ENCODE data around the gene LGALS3. TPM values are rescaled to one million over a fixed set of nuclear protein-coding genes. Genes with fewer than 3 reads are reported as not detected.
A peak's percentile ranks its signal among the peaks of the same experiment; 100 is the strongest.

Gene LGALS3
- total and polyA plus RNA-seq, 11 donors = 143 to 372 (median 205) TPM

- no peaks in the 10 kb centered on the region for H3K27me3 ChIP-seq
- TF ChIP-seq POLR2A (IDR thresholded peaks at IDR 0.05) (no peak), CTCF (IDR thresholded peaks at IDR 0.05) (no peak)
- DNase-seq = no peak
- H3K36me3 ChIP-seq = no peaks in the 10 kb centered on the region
- H3K27ac ChIP-seq = no peak overlapping the region
- WGBS, 4 donors = 91 to 93% (median 92%) methylated on average over 9 of the region's 9 CpGs
- no peak overlapping the region for H3K4me3 ChIP-seq
- H3K9me3 ChIP-seq = no peaks in the 10 kb centered on the region
- no peak for ATAC-seq
- intact Hi-C loops (cut with DNase I) = no loop called here
- peaks cover 0 to 15% (median 0%) of the 10 kb centered on the region in 12 donors for H3K4me1 ChIP-seq
Observed at GRCh38 chr14:55086938-55087337, 42.1 kb upstream of the LGALS3 start.

GRCh38 chr14:55088356-55088755 lies 40.7 kb upstream of the LGALS3 start:
- Histone ChIP-seq H3K9me3 (no peaks in the 10 kb centered on the region), H3K27me3 (no peaks in the 10 kb centered on the region), H3K27ac (no peak overlapping the region), H3K4me3 (no peak overlapping the region), H3K36me3 (no peaks in the 10 kb centered on the region), H3K4me1 (peaks cover 0 to 20% (median 0%) of the 10 kb centered on the region in 12 donors)
- no peak for DNase-seq
- TF ChIP-seq CTCF (IDR thresholded peaks at IDR 0.05) (no peak), POLR2A (IDR thresholded peaks at IDR 0.05) (no peak)
- intact Hi-C loops (cut with DNase I) = loop anchor here in 6 of 10 donors (2.0 kb wide), 4 partner anchors 42 to 72 kb away; no protein-coding TSS in a partner anchor
- peak in 1 of 4 donors; percentile 46 for ATAC-seq

- no peak for TF ChIP-seq POLR2A (IDR thresholded peaks at IDR 0.05)
- TF ChIP-seq CTCF (IDR thresholded peaks at IDR 0.05) = no peak
- H3K4me1 ChIP-seq = peaks cover 0 to 20% (median 4%) of the 10 kb centered on the region in 12 donors
- no peaks in the 10 kb centered on the region for H3K9me3 ChIP-seq
- WGBS, 4 donors = 59 to 80% (median 74%) methylated on average over 4 of the region's 4 CpGs
- no peaks in the 10 kb centered on the region for H3K27me3 ChIP-seq
- no peak overlapping the region for H3K27ac ChIP-seq
- H3K36me3 ChIP-seq = no peaks in the 10 kb centered on the region
- ATAC-seq (no peak), DNase-seq (no peak)
- intact Hi-C loops (cut with DNase I) = loop anchor here in 8 of 10 donors (2.0 to 5.0 kb wide), 3 partner anchors 40 to 68 kb away; no protein-coding TSS in a partner anchor
- no peak overlapping the region for H3K4me3 ChIP-seq
Observed at GRCh38 chr14:55092341-55092740, 36.7 kb upstream of the LGALS3 start.

GRCh38 chr14:55094292-55095157 lies 34.5 kb upstream of the LGALS3 start:
- Histone ChIP-seq H3K36me3 (no peaks in the 10 kb centered on the region), H3K4me1 (peaks cover 0 to 37% (median 11%) of the 10 kb centered on the region in 12 donors), H3K27ac (no peak overlapping the region), H3K27me3 (no peaks in the 10 kb centered on the region), H3K9me3 (no peaks in the 10 kb centered on the region), H3K4me3 (no peak overlapping the region)
- WGBS, 4 donors = 70 to 80% (median 76%) methylated on average over 9 of the region's 9 CpGs
- ATAC-seq (no peak), DNase-seq (no peak)
- TF ChIP-seq CTCF (IDR thresholded peaks at IDR 0.05) (no peak), POLR2A (IDR thresholded peaks at IDR 0.05) (no peak)
- intact Hi-C loops (cut with DNase I) = loop anchor here in 7 of 10 donors (2.0 to 5.0 kb wide), 3 partner anchors 38 to 64 kb away; no protein-coding TSS in a partner anchor
